ENCODE measurements around the gene AP3S2. TPM values are rescaled to one million over a fixed set of nuclear protein-coding genes. Genes with fewer than 3 reads are reported as not detected.
A peak's percentile ranks its signal among the peaks of the same experiment; 100 is the strongest.

AP3S2 gene
- polyA plus RNA-seq, 3 donors: 30.8 to 41.2 (median 32.4) TPM

DNA sequence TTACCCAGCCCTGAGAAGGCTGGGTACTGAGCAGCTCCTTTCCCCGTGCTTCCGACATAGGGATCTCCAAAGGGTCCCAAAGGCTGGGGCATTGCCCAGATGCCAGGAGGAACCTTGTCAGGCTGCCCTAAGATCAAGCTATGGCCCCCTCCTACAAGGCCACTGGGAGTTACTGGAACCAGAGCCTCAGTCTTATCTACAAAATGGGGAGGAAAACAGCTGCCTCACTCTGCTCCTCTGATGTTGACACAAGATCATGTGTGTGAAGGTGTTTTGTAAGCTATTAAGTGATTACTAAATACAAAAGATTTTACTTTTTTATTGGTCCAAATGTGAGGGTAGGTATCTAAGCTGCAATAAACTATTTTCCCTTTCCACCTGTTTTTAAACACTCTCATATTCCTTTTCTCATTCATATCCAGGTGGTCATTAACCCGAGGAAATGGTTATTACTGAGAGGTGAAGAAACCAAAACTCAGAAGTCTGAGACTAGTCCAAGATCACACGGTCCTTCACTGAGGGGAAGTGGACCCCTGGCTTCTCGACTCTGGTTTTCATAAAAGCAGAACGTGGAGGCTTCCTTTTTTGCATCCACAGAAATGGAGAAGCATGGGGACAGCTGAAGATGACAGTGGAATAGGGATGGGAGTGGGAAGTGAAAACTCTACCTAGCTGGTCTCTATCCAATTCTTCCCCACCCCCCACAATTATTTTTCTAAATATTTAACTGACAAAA is 17.3 kb upstream of the AP3S2 start:
- Histone ChIP-seq H3K4me1 (ENCODE audit: control insufficient read depth in 1 of 2, insufficient read depth in 2 of 2, low read length in 2 of 2) (peaks cover 35 to 39% of the 10 kb centered on the region in 2 donors), H4K20me1 (ENCODE audit: insufficient read depth, low read length) (no peaks in the 10 kb centered on the region), H3K9me3 (replicated peaks in 1 of 2; ENCODE audit: control insufficient read depth in 1 of 2, insufficient read depth in 1 of 2, low read length in 2 of 2) (no peaks in the 10 kb centered on the region), H3K36me3 (replicated peaks in 1 of 2; ENCODE audit: control insufficient read depth in 1 of 2, insufficient read depth in 2 of 2, low read length in 2 of 2) (peaks cover 4 to 29% of the 10 kb centered on the region in 2 donors), H3K79me2 (ENCODE audit: insufficient read depth, low read length) (no peaks in the 10 kb centered on the region), H3K4me3 (replicated peaks in 1 of 3; ENCODE audit: low read depth in 2 of 3, low read length in 3 of 3) (peak overlapping the region in 1 of 3 experiments; percentile 87), H3K4me2 (replicated peaks; ENCODE audit: extremely low read depth, low read length, poor library complexity, severe bottlenecking) (peak overlapping the region; percentile 95), H3K9ac (ENCODE audit: insufficient read depth, low read length, poor library complexity, severe bottlenecking) (peak overlapping the region; percentile 5), H3K27ac (ENCODE audit: low read depth in 1 of 2, low read length in 2 of 2) (peak overlapping the region; percentile 79), H2AFZ (ENCODE audit: insufficient read depth, low read depth, low read length, poor library complexity, severe bottlenecking) (no peak overlapping the region), H3K27me3 (ENCODE audit: control insufficient read depth in 2 of 2, insufficient read depth in 2 of 2, low read length in 2 of 2) (peaks cover 0 to 8% of the 10 kb centered on the region in 2 donors)
- intact Hi-C loops (cut with micrococcal nuclease): loop anchor here in 1 of 2 donors (5.0 kb wide), 1 partner anchor 51 kb away; no protein-coding TSS in a partner anchor
- WGBS (ENCODE audit: insufficient coverage): 67% methylated on average over 3 of the region's 6 CpGs
- Mint-ChIP-seq H3K36me3 (peaks cover 37 to 47% of the 10 kb centered on the region in 2 donors), H3K4me3 (peak overlapping the region; percentile 91 to 96), H3K27me3 (ENCODE audit: low read depth in 3 of 3) (peaks cover 3 to 22% (median 6%) of the 10 kb centered on the region in 3 donors), H3K9me3 (no peaks in the 10 kb centered on the region), H3K27ac (peak overlapping the region; percentile 85 to 94 (median 90)), H3K4me1 (peaks cover 40% of the 10 kb centered on the region)
- TF ChIP-seq CTCF (IDR thresholded peaks at IDR 0.05): no peak
- DNase-seq: peak; percentile 71 to 78 (median 72)

DNA sequence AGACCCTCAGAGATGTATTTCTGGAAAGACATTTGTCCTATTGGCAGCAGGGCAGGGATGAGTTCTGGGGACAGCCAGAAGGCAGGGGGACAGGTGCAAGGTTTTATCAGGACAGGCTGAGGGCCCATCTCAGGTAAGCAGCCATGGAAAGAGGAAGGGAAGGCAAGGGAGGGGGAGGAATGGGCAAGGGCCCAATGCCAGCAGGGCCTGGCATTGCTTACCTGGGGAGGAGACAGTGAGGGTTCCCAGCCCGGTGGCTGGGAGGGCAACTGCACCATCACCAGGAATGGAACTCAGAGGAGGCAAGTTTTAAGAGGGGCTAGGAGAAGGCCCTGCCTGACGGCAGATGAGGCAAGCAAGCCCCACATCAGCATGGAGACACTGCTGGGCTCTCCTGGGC is 15.8 kb upstream of the AP3S2 start:
- Histone ChIP-seq H3K36me3 (replicated peaks in 1 of 2; ENCODE audit: control insufficient read depth in 1 of 2, insufficient read depth in 2 of 2, low read length in 2 of 2) (peaks cover 4 to 43% of the 10 kb centered on the region in 2 donors), H3K4me2 (replicated peaks; ENCODE audit: extremely low read depth, low read length, poor library complexity, severe bottlenecking) (no peak overlapping the region), H3K9ac (ENCODE audit: insufficient read depth, low read length, poor library complexity, severe bottlenecking) (no peak overlapping the region), H3K27me3 (ENCODE audit: control insufficient read depth in 2 of 2, insufficient read depth in 2 of 2, low read length in 2 of 2) (peaks cover 0 to 8% of the 10 kb centered on the region in 2 donors), H3K4me1 (ENCODE audit: control insufficient read depth in 1 of 2, insufficient read depth in 2 of 2, low read length in 2 of 2) (peaks cover 35 to 53% of the 10 kb centered on the region in 2 donors), H3K9me3 (replicated peaks in 1 of 2; ENCODE audit: control insufficient read depth in 1 of 2, insufficient read depth in 1 of 2, low read length in 2 of 2) (no peaks in the 10 kb centered on the region), H2AFZ (ENCODE audit: insufficient read depth, low read depth, low read length, poor library complexity, severe bottlenecking) (no peak overlapping the region), H3K4me3 (replicated peaks in 1 of 3; ENCODE audit: low read depth in 2 of 3, low read length in 3 of 3) (no peak overlapping the region), H4K20me1 (ENCODE audit: insufficient read depth, low read length) (no peaks in the 10 kb centered on the region), H3K79me2 (ENCODE audit: insufficient read depth, low read length) (no peaks in the 10 kb centered on the region), H3K27ac (ENCODE audit: low read depth in 1 of 2, low read length in 2 of 2) (peak overlapping the region in 1 of 2 donors; percentile 79)
- Mint-ChIP-seq H3K27ac (peak overlapping the region in 4 of 7 donors; percentile 20 to 94 (median 89)), H3K9me3 (no peaks in the 10 kb centered on the region), H3K4me3 (no peak overlapping the region), H3K4me1 (peaks cover 54% of the 10 kb centered on the region), H3K36me3 (peaks cover 52 to 60% of the 10 kb centered on the region in 2 donors), H3K27me3 (ENCODE audit: low read depth in 3 of 3) (peaks cover 3 to 23% (median 6%) of the 10 kb centered on the region in 3 donors)
- no peak for DNase-seq
- intact Hi-C loops (cut with micrococcal nuclease): loop anchor here in 1 of 2 donors (5.0 kb wide), 1 partner anchor 53 kb away; no protein-coding TSS in a partner anchor
- 81% methylated on average over 1 of the region's 2 CpGs for WGBS (ENCODE audit: insufficient coverage)
- no peak for TF ChIP-seq CTCF (IDR thresholded peaks at IDR 0.05)
